Endothelial cell of umbilical vein (primary cell): Measurements from ENCODE around the gene MRPS14. TPM values are rescaled to one million over a fixed set of nuclear protein-coding genes. Genes with fewer than 3 reads are reported as not detected.

Experiments
- BruUV-seq: library from RNA; stranded (reverse); fragments of 400-500 nt; replicated peaks from 2 replicates; lab custom pipeline; 2021; lab: Mats Ljungman, UMichigan
- CTCF ChIA-PET: fragments of 300-600, 350-600 bp; sonication (Branson Sonifier 250); formaldehyde crosslinking; loops from one replicate; lab custom pipeline; 2021; ENCODE audit warnings: antibody characterized with exemption, inconsistent platforms; lab: Charles Lee
- POLR2A ChIA-PET: fragments of 300-600, 350-600 bp; sonication (Branson Sonifier 250); formaldehyde crosslinking; loops from one replicate; lab custom pipeline; 2021; ENCODE audit warnings: antibody characterized with exemption, inconsistent platforms; lab: Charles Lee
- DNase-seq: peaks from one replicate; pipeline ENCODE4 v3.0.0-alpha.2; 2011; ENCODE audit warnings: low read depth, low spot score
- FAIRE-seq: peaks from 2 replicates; lab custom pipeline; 2011; peaks lifted over from hg19 to GRCh38; lab: Jason Lieb, UNC
- H2AFZ ChIP-seq: 2 replicates; pipeline ENCODE4 v1.6.0; 2012; ENCODE audit warnings: low read depth, low read length, control low read depth, inconsistent platforms
- H3K27ac ChIP-seq: 2 replicates; pipeline ENCODE4 v1.5.1; 2011; ENCODE audit warnings: low read depth, mild to moderate bottlenecking, control low read depth, low read length, moderate library complexity; ENCODE audit not compliant: insufficient read depth
- H3K27me3 ChIP-seq, 2 experiments: 2 replicates each; pipeline versions ENCODE4 v1.6.0 to v1.6.1; 2011; ENCODE audit warnings: low read length in 2 of 2, mixed read lengths in 1 of 2; ENCODE audit not compliant: control insufficient read depth in 2 of 2, insufficient read depth in 2 of 2
- H3K36me3 ChIP-seq, 2 experiments: 2 replicates in 1 of 2; 3 replicates in 1 of 2; pipeline ENCODE4 v1.5.1; 2011; ENCODE audit warnings: low read length in 2 of 2, mild to moderate bottlenecking in 1 of 2, moderate library complexity in 1 of 2; ENCODE audit not compliant: control insufficient read depth in 2 of 2, insufficient read depth in 2 of 2; ENCODE audit errors: extremely low read depth in 1 of 2
- H3K4me1 ChIP-seq: 3 replicates; pipeline ENCODE4 v1.5.1; 2011; ENCODE audit warnings: mild to moderate bottlenecking, low read length; ENCODE audit not compliant: control insufficient read depth, insufficient read depth; ENCODE audit errors: extremely low read depth
- H3K4me2 ChIP-seq: 2 replicates; pipeline ENCODE4 v1.6.1; 2011; ENCODE audit warnings: low read length, control low read depth, mixed read lengths; ENCODE audit not compliant: insufficient read depth
- H3K4me3 ChIP-seq, 3 experiments: fragments of 200-600 bp in 1 of 3; sonication (generic), shearing (Covaris generic) in 1 of 3; replicated peaks in 1 of 3; 2 replicates each; pipeline ENCODE4 v1.5.1; 2011 to 2016; ENCODE audit warnings: control low read depth in 3 of 3, low read length in 3 of 3, mild to moderate bottlenecking in 2 of 3, inconsistent platforms in 1 of 3, low read depth in 1 of 3, moderate library complexity in 1 of 3; ENCODE audit not compliant: insufficient read depth in 1 of 3
- H3K79me2 ChIP-seq: 2 replicates; pipeline ENCODE4 v1.6.0; 2012; ENCODE audit warnings: low read length, inconsistent platforms; ENCODE audit not compliant: control insufficient read depth, insufficient read depth
- H3K9ac ChIP-seq: replicated peaks from 2 replicates; pipeline ENCODE3; 2011; ENCODE audit warnings: low read length, control low read depth; ENCODE audit not compliant: insufficient read depth; ENCODE audit errors: extremely low read depth
- H3K9me1 ChIP-seq: replicated peaks from 3 replicates; pipeline ENCODE4 v1.6.0; 2011; ENCODE audit warnings: mild to moderate bottlenecking, low read length; ENCODE audit not compliant: control insufficient read depth, insufficient read depth; ENCODE audit errors: extremely low read depth
- H3K9me3 ChIP-seq: replicated peaks from 2 replicates; pipeline ENCODE4 v1.5.1; 2012; ENCODE audit warnings: low read length, inconsistent platforms; ENCODE audit not compliant: control insufficient read depth, insufficient read depth
- H4K20me1 ChIP-seq: replicated peaks from 2 replicates; pipeline ENCODE3; 2011; ENCODE audit warnings: mild to moderate bottlenecking, low read length; ENCODE audit not compliant: control insufficient read depth, insufficient read depth; ENCODE audit errors: extremely low read depth
- CTCF ChIP-seq, 2 donors: IDR thresholded peaks; 1 replicate in 1 of 2; 2 replicates in 1 of 2; pipeline ENCODE4 v1.5.1; 2011; ENCODE audit warnings: low read length in 2 of 2, mild to moderate bottlenecking in 2 of 2, moderate library complexity in 2 of 2, control low read depth in 1 of 2, inconsistent platforms in 1 of 2, low read depth in 1 of 2; ENCODE audit not compliant: insufficient read depth in 1 of 2; ENCODE audit errors: extremely low read depth in 1 of 2
- EZH2 ChIP-seq: IDR thresholded peaks from 2 replicates; pipeline ENCODE4 v1.6.1; 2012; ENCODE audit warnings: borderline replicate concordance, low read depth, mild to moderate bottlenecking, moderate library complexity, low read length, inconsistent platforms; ENCODE audit not compliant: severe bottlenecking
- FOS ChIP-seq: IDR thresholded peaks from 2 replicates; pipeline ENCODE4 v1.6.1; 2011; ENCODE audit warnings: mild to moderate bottlenecking, low read length, moderate library complexity, borderline replicate concordance; ENCODE audit not compliant: insufficient read depth
- GATA2 ChIP-seq: IDR thresholded peaks from 2 replicates; pipeline ENCODE4 v1.7.0; 2011; ENCODE audit warnings: low read depth, mild to moderate bottlenecking, moderate library complexity, mixed read lengths, low read length; ENCODE audit not compliant: insufficient read length, insufficient read depth
- JUN ChIP-seq: IDR thresholded peaks from 2 replicates; pipeline ENCODE4 v1.6.1; 2011; ENCODE audit warnings: borderline replicate concordance, low read depth; ENCODE audit not compliant: insufficient read length, insufficient read depth
- MAX ChIP-seq: IDR thresholded peaks from 2 replicates; pipeline ENCODE4 v1.6.1; 2011; ENCODE audit not compliant: insufficient read depth, insufficient read length
- MYC ChIP-seq: IDR thresholded peaks from one replicate; pipeline ENCODE4 v1.6.1; 2011; ENCODE audit warnings: mild to moderate bottlenecking, low read depth, low read length
- POLR2A ChIP-seq: IDR thresholded peaks from 2 replicates; pipeline ENCODE4 v1.6.1; 2012; ENCODE audit warnings: low read depth, mild to moderate bottlenecking, control low read depth, low read length
- POLR2AphosphoS5 ChIP-seq: IDR thresholded peaks from 2 replicates; pipeline ENCODE4 v1.6.1; 2012; ENCODE audit warnings: low read depth, mild to moderate bottlenecking, control low read depth, low read length, moderate library complexity; ENCODE audit not compliant: insufficient read depth
- dilution Hi-C: fragments of 300-500 bp; cut with MboI; formaldehyde crosslinking; loops from one replicate; pipeline ENCODE4 v1.15.0; 2019; ENCODE audit warnings: low sequenced_read_pairs; ENCODE audit not compliant: extremely low pct_ligation_motif_present
- intact Hi-C: fragments of 100-400 bp; cut with micrococcal nuclease; formaldehyde crosslinking; loops from one replicate; pipeline ENCODE4 v1.10.0; 2022
- polyA plus RNA-seq, 4 experiments: library from polyadenylated mRNA; depleted of rRNA in 3 of 4; stranded (reverse) in 3 of 4; unstranded in 1 of 4; fragments of >200 nt; gene quantifications; 2 replicates each; pipeline versions ENCODE4 v1.2.1 to v1.2.3, GENCODE V29; 2011 to 2012; ENCODE audit warnings: missing spikeins in 1 of 4
- total RNA-seq: library from RNA; stranded (reverse); gene quantifications from 2 replicates; pipeline ENCODE4 v1.2.3, GENCODE V29; 2021

Gene MRPS14
- total and polyA plus RNA-seq, 2 donors (not counting 3 experiments of a cell fraction or from before 2014, with no cell fraction given), result 29.5 to 31.8 TPM

- Histone ChIP-seq H3K9me1 (no peaks in the 10 kb centered on the region), H4K20me1 (no peaks in the 10 kb centered on the region), H3K4me3 (no peak overlapping the region), H3K9me3 (no peaks in the 10 kb centered on the region), H3K9ac (no peak overlapping the region), H3K27ac (no peak overlapping the region), H3K27me3 (no peaks in the 10 kb centered on the region), H3K79me2 (no peaks in the 10 kb centered on the region), H3K4me2 (no peak overlapping the region), H3K36me3 (no peaks in the 10 kb centered on the region), H3K4me1 (no peaks in the 10 kb centered on the region), H2AFZ (no peak overlapping the region)
- intact Hi-C loops (no loop called here), dilution Hi-C loops (no loop called here)
- BruUV-seq, result no TSS peak
- DNase-seq, result no peak
- POLR2A ChIA-PET, result no interaction called here
- FAIRE-seq, result no peak
- TF ChIP-seq MYC (no peak), FOS (no peak), GATA2 (no peak), CTCF (IDR thresholded peaks at IDR 0.05; ENCODE audit: extremely low read depth in 1 of 2, insufficient read depth in 1 of 2, low read depth in 1 of 2, low read length in 2 of 2) (no peak), EZH2 (no peak), POLR2A (no peak), JUN (no peak), POLR2AphosphoS5 (no peak), MAX (no peak)
- CTCF ChIA-PET, result interaction anchor here (3.6 kb wide), 1 partner anchor 11 kb away, joined by 16 read pairs; no protein-coding TSS in a partner anchor
Observed at GRCh38 chr1:175040324-175040879, 17.2 kb upstream of the MRPS14 start.
